Endothelial cell of umbilical vein (primary cell): ENCODE measurements around the gene SYNE1.

Source experiments
- EZH2 ChIP-seq: IDR thresholded peaks from 2 replicates; pipeline ENCODE4 v1.6.1; 2012; ENCODE audit warnings: borderline replicate concordance, low read depth, mild to moderate bottlenecking, moderate library complexity, low read length, inconsistent platforms; ENCODE audit not compliant: severe bottlenecking
- FOS ChIP-seq: IDR thresholded peaks from 2 replicates; pipeline ENCODE4 v1.6.1; 2011; ENCODE audit warnings: mild to moderate bottlenecking, low read length, moderate library complexity, borderline replicate concordance; ENCODE audit not compliant: insufficient read depth
- GATA2 ChIP-seq: IDR thresholded peaks from 2 replicates; pipeline ENCODE4 v1.7.0; 2011; ENCODE audit warnings: low read depth, mild to moderate bottlenecking, moderate library complexity, mixed read lengths, low read length; ENCODE audit not compliant: insufficient read length, insufficient read depth
- JUN ChIP-seq: IDR thresholded peaks from 2 replicates; pipeline ENCODE4 v1.6.1; 2011; ENCODE audit warnings: borderline replicate concordance, low read depth; ENCODE audit not compliant: insufficient read length, insufficient read depth
- MYC ChIP-seq: IDR thresholded peaks from one replicate; pipeline ENCODE4 v1.6.1; 2011; ENCODE audit warnings: mild to moderate bottlenecking, low read depth, low read length
- POLR2A ChIP-seq: IDR thresholded peaks from 2 replicates; pipeline ENCODE4 v1.6.1; 2012; ENCODE audit warnings: low read depth, mild to moderate bottlenecking, control low read depth, low read length
- POLR2AphosphoS5 ChIP-seq: IDR thresholded peaks from 2 replicates; pipeline ENCODE4 v1.6.1; 2012; ENCODE audit warnings: low read depth, mild to moderate bottlenecking, control low read depth, low read length, moderate library complexity; ENCODE audit not compliant: insufficient read depth
- TF ChIP-seq, protein P1 (sequence below), 2 donors: IDR thresholded peaks; 1 replicate in 1 of 2; 2 replicates in 1 of 2; pipeline ENCODE4 v1.5.1; 2011; ENCODE audit warnings: low read length in 2 of 2, mild to moderate bottlenecking in 2 of 2, moderate library complexity in 2 of 2, control low read depth in 1 of 2, inconsistent platforms in 1 of 2, low read depth in 1 of 2; ENCODE audit not compliant: insufficient read depth in 1 of 2; ENCODE audit errors: extremely low read depth in 1 of 2

- TF ChIP-seq, protein P1, sequence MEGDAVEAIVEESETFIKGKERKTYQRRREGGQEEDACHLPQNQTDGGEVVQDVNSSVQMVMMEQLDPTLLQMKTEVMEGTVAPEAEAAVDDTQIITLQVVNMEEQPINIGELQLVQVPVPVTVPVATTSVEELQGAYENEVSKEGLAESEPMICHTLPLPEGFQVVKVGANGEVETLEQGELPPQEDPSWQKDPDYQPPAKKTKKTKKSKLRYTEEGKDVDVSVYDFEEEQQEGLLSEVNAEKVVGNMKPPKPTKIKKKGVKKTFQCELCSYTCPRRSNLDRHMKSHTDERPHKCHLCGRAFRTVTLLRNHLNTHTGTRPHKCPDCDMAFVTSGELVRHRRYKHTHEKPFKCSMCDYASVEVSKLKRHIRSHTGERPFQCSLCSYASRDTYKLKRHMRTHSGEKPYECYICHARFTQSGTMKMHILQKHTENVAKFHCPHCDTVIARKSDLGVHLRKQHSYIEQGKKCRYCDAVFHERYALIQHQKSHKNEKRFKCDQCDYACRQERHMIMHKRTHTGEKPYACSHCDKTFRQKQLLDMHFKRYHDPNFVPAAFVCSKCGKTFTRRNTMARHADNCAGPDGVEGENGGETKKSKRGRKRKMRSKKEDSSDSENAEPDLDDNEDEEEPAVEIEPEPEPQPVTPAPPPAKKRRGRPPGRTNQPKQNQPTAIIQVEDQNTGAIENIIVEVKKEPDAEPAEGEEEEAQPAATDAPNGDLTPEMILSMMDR (IDR thresholded peaks at IDR 0.05; ENCODE audit: extremely low read depth in 1 of 2, insufficient read depth in 1 of 2, low read depth in 1 of 2, low read length in 2 of 2), result no peak
- TF ChIP-seq JUN (no peak), POLR2A (no peak), POLR2AphosphoS5 (no peak), FOS (no peak), EZH2 (no peak), MYC (no peak), GATA2 (no peak)
Observed at GRCh38 chr6:152151920-152152319, 485.2 kb downstream of the SYNE1 start.
